K562 (cell line): Measurements from ENCODE around the gene SLC7A6OS.

Experiments used
- AFF1 ChIP-seq, 2 experiments: fragments of 450-650 bp; IDR thresholded peaks; 2 replicates each; pipeline ENCODE4 v1.6.1; 2018; ENCODE audit warnings: mild to moderate bottlenecking in 2 of 2, low read depth in 1 of 2; ENCODE audit not compliant: partially characterized antibody in 2 of 2
- MYNN ChIP-seq, 2 experiments: sonication (generic); formaldehyde crosslinking in 1 of 2; IDR thresholded peaks; 2 replicates each; pipeline versions ENCODE4 v1.5.0 to v1.6.1; 2016 to 2020; ENCODE audit warnings: antibody characterized with exemption in 1 of 2, missing genetic modification reagents in 1 of 2
- SMARCA5 ChIP-seq: fragments of 450-650 bp; IDR thresholded peaks from 2 replicates; pipeline ENCODE4 v1.6.1; 2016

GRCh38 chr16:68250951-68251350 lies 59.8 kb downstream of the SLC7A6OS start:
- no peak for TF ChIP-seq SMARCA5
- no peak for TF ChIP-seq MYNN (IDR thresholded peaks at IDR 0.05)
- no peak for TF ChIP-seq MYNN (CRISPR knock-in tag; IDR thresholded peaks at IDR 0.05)
- no peak for TF ChIP-seq AFF1 (IDR thresholded peaks at IDR 0.05; ENCODE audit: low read depth in 1 of 2, partially characterized antibody in 2 of 2)
